RKO (cell line): ENCODE results near the gene SMIM24.
"Not testable (repeated sequence)": the region's sequence is repeated elsewhere in the genome, so short reads cannot be mapped to it uniquely, and the experiment has no call there.

Source experiments
- DNase-seq: peaks from one replicate; pipeline ENCODE4 v3.0.0-alpha.2; 2016; ENCODE audit warnings: low spot score

The SMIM24 gene

DNA sequence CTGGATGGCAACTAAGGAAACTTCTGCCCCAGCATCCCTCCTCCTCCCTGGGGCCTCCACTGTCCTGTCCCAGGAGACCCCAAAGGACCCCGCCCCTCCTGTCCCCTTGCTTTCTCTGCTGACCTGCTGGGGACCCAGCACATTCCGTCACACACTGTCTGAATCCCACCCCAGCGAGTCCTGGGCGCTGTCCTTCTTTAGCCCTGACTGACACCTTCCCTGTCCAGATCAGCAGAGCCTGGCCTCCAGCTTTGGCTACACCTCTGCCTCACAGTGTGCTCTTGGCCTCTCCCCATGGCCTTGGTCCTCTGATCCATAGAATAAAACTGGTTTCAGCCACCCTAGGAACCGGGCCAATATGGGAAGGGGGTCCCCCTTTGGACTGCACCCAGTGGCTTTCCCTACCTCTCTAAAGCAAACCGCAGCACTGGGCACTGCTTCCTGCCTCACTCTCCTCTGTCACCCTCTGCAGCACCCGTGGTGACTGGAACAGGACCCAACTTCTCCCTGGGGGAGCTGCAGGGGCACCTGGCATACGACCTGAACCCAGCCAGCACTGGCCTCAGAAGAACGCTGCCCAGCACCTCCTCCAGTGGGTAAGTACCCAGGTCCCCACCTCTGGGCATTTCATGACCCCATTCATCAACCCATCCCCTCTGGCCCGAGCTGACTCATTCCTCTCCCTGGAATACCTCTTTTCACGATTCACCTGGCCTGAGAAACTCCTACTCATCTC, 46.4 kb downstream of the SMIM24 start:
- DNase-seq: no peak

- no peak for DNase-seq
Measured at GRCh38 chr19:3433313-3433712, 47.0 kb downstream of the SMIM24 start.

DNA sequence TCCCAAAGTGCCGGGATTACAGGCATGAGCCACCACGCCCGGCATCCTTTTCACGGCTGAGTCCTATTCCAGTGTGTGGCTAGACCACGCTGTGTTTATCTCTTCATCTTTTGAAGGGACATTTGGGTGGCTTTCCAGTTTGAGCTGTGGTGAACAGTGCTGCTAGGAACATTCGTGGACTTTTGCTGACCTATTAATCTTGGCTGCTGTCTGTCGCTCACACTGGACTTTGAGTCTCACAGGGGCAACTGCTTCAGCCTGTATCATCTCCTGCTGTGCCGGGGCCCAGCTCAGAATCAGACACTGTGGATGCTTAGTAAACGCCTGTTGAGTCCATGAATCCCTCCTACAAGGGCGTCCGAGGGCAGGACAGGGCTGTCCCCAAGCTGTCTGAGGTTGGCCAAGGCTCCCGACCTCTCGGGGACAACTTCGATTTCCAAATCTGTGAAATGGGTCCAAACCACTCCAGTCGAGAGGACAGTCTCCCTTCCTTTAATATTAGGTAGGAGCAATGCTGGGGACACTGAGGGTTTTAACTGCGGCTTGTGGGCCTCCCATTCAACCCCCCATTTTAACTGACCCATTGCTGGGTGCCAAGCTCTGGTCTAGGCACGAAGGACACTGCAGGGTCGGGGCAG, 48.4 kb downstream of the SMIM24 start:
- no peak for DNase-seq

DNA sequence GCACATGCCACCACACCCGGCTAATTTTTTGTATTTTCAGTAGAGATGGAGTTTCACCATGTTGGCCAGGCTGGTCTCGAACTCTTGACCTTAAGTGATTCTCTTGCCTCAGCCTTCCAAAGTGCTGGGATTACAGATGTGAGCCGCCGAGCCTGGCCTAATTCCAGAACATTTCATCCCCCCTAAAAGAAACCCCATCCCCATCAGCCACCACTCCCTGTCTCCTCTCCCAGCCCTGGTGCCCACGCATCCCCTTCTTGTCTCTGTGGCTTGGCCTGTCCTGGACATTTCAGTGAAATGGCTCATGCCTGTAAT, 50.0 kb downstream of the SMIM24 start:
- DNase-seq: not testable (repeated sequence)

DNA sequence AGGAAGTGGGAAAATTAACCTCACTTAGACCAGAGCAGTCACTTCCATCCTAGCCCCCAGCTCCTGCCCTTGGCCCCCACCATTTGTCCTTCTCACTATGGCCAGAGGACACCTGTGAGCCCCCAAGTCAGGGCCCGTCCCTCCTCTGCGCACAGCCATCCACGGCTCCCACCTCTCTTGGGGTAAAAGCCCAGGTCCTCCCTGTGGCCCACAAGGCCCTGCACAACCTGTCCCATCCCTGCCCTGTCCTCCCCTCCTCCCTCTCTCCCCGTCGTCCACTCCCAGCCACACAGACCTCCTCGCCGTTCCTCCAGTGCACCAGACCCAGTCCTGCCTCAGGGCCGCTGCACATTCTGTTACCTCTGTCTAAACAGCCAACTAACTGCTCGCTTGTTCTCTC, 53.9 kb downstream of the SMIM24 start:
- no peak for DNase-seq
